RWPE2 (cell line): ENCODE results near the gene CACNA2D1.
"Not testable (repeated sequence)": the region's sequence is repeated elsewhere in the genome, so short reads cannot be mapped to it uniquely, and the experiment has no call there.

Experiments used
- ATAC-seq: fragments of 200-7000 bp; cut with Tn5 transposase; 3 replicates; pipeline ENCODE4 v1.9.1; 2021; ENCODE audit warnings: low read depth
- DNase-seq: peaks from one replicate; pipeline ENCODE4 v3.0.0-alpha.2; 2020; ENCODE audit warnings: low spot score
- H3K27ac ChIP-seq: fragments of 450-650 bp; 2 replicates; pipeline ENCODE4 v1.5.1; 2017; ENCODE audit warnings: mild to moderate bottlenecking; ENCODE audit not compliant: poor library complexity, severe bottlenecking
- H3K27me3 ChIP-seq: fragments of 250-450 bp; sonication (Bioruptor Pico); 2 replicates; pipeline ENCODE4 v1.5.1; 2021; ENCODE audit warnings: mild to moderate bottlenecking, moderate library complexity; ENCODE audit not compliant: insufficient read depth, poor library complexity, severe bottlenecking
- H3K36me3 ChIP-seq: fragments of 250-450 bp; sonication (Bioruptor Pico); 2 replicates; pipeline ENCODE4 v1.5.1; 2020; ENCODE audit warnings: low read depth, mild to moderate bottlenecking, moderate library complexity
- H3K4me1 ChIP-seq: fragments of 250-450 bp; sonication (Bioruptor Pico); 2 replicates; pipeline ENCODE4 v1.5.1; 2021; ENCODE audit warnings: mild to moderate bottlenecking, moderate library complexity; ENCODE audit not compliant: insufficient read depth, poor library complexity, severe bottlenecking
- H3K4me3 ChIP-seq: fragments of 250-450 bp; sonication (Bioruptor Pico); 2 replicates; pipeline ENCODE4 v1.5.1; 2021; ENCODE audit warnings: mild to moderate bottlenecking, moderate library complexity; ENCODE audit not compliant: severe bottlenecking
- H3K9me3 ChIP-seq: fragments of 250-450 bp; sonication (Bioruptor Pico); 2 replicates; pipeline ENCODE4 v1.5.1; 2021; ENCODE audit warnings: mild to moderate bottlenecking, moderate library complexity; ENCODE audit not compliant: severe bottlenecking
- TF ChIP-seq, protein P1 (sequence below): fragments of 450-650 bp; IDR thresholded peaks from one replicate; pipeline ENCODE4 v1.5.1; 2017; ENCODE audit warnings: mild to moderate bottlenecking, moderate library complexity; ENCODE audit not compliant: poor library complexity, severe bottlenecking

Gene CACNA2D1

DNA sequence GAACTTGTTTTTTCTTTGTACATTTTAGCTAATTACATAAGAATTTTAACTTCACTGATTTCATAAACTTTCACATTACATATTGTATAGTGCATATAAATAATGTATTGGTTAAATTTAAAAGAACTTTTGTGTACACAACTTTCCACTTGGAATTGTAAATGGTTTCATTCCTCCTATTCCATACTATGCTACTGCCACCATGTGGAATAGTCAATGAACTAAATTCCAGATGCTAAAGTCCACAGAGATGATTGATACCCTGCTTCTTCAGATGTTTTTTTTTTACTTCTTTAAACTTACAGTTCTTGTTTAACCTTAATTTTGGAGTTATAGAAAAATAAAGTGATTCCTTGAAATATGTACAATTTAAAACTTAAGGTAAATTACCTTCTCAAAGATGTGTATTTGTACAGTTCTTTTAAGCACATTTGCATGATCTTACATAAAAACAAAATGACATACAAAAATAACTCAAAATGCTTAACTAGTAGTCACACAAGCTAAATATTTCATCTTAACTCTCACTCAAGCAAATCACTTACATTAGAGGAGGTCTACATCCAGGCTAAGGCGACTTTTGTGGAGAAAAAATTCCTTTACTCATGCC is 426.1 kb downstream of the CACNA2D1 start:
- ATAC-seq (peak; percentile 48; the same call in 1 of the 3 replicates), DNase-seq (no peak)
- peaks cover 9% of the 10 kb centered on the region for H3K4me1 ChIP-seq
- H3K27ac ChIP-seq, result no peak overlapping the region
- TF ChIP-seq, protein P1, sequence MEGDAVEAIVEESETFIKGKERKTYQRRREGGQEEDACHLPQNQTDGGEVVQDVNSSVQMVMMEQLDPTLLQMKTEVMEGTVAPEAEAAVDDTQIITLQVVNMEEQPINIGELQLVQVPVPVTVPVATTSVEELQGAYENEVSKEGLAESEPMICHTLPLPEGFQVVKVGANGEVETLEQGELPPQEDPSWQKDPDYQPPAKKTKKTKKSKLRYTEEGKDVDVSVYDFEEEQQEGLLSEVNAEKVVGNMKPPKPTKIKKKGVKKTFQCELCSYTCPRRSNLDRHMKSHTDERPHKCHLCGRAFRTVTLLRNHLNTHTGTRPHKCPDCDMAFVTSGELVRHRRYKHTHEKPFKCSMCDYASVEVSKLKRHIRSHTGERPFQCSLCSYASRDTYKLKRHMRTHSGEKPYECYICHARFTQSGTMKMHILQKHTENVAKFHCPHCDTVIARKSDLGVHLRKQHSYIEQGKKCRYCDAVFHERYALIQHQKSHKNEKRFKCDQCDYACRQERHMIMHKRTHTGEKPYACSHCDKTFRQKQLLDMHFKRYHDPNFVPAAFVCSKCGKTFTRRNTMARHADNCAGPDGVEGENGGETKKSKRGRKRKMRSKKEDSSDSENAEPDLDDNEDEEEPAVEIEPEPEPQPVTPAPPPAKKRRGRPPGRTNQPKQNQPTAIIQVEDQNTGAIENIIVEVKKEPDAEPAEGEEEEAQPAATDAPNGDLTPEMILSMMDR, result peak; percentile 84
- H3K27me3 ChIP-seq, result peaks cover 3% of the 10 kb centered on the region
- no peak overlapping the region for H3K4me3 ChIP-seq
- H3K36me3 ChIP-seq, result no peaks in the 10 kb centered on the region
- H3K9me3 ChIP-seq, result no peaks in the 10 kb centered on the region

DNA sequence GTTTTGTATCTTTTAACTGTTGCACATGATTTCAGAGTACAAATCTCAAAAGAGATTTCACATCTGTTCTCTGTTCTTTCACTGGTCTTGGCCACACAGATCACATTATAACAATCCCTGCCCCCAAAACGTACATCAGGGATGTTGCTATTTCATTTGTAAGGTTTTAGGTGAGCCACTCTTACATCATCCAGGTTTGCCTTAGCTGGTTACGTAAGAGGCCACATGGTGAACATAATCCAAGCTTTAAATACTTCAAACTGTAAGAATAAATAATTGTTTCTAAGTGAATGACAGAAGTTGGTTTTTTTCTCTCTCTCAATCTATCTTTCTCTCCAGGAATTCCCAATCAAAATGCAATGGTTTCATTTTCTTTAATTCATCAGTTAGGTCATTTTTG is 427.8 kb downstream of the CACNA2D1 start:
- ATAC-seq (0 out of 3 replicates have a peak, but pooled peaks have one; percentile 35), DNase-seq (no peak)
- no peaks in the 10 kb centered on the region for H3K9me3 ChIP-seq
- TF ChIP-seq, protein P1, result no peak
- H3K4me1 ChIP-seq, result peaks cover 9% of the 10 kb centered on the region
- no peak overlapping the region for H3K4me3 ChIP-seq
- H3K36me3 ChIP-seq, result no peaks in the 10 kb centered on the region
- H3K27me3 ChIP-seq, result no peaks in the 10 kb centered on the region
- H3K27ac ChIP-seq, result no peak overlapping the region

DNA sequence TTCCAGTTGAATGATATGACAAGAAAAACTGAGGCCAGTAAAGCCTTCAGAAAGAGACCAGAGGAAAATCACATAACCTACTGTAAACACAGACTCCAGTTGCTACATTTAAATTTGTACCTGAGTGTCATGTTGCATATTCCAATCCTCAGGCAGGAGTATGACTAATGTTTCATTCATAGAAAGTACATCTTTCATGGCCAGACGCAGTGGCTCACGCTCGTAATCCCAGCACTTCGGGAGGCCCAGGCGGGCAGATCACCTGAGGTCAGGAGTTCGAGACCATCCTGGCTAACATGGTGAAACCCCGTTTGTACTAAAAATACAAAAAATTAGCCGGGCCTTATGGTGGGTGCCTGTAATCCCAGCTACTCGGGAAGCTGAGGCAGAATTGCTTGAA is 429.0 kb downstream of the CACNA2D1 start:
- not testable (repeated sequence) for H3K4me1 ChIP-seq, H3K9me3 ChIP-seq, H3K36me3 ChIP-seq, H3K4me3 ChIP-seq, H3K27ac ChIP-seq, H3K27me3 ChIP-seq, DNase-seq
- ATAC-seq, result peak; percentile 90

DNA sequence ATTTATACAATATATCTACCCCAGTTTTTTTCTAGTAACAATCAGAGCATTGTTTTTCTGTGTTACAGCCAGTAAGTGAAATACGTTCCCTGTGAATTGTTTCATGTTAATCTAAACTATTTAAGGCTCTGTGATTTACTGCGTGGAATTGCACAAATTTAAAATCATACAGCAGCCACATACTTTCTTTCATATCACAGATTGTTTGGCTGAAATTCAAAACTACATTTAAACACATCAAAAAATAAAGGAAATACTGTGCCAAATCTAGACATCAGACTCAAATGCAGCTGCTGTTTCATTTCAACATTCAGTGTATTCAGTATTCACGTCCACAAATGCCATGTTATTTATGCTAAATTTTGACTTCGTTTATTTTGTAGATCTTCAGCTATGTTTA is 431.1 kb downstream of the CACNA2D1 start:
- ATAC-seq, result no peak
- Histone ChIP-seq H3K9me3 (no peaks in the 10 kb centered on the region), H3K36me3 (no peaks in the 10 kb centered on the region), H3K4me3 (no peak overlapping the region), H3K4me1 (peaks cover 9% of the 10 kb centered on the region), H3K27me3 (no peaks in the 10 kb centered on the region), H3K27ac (no peak overlapping the region)
- TF ChIP-seq, protein P1, result no peak
- no peak for DNase-seq

DNA sequence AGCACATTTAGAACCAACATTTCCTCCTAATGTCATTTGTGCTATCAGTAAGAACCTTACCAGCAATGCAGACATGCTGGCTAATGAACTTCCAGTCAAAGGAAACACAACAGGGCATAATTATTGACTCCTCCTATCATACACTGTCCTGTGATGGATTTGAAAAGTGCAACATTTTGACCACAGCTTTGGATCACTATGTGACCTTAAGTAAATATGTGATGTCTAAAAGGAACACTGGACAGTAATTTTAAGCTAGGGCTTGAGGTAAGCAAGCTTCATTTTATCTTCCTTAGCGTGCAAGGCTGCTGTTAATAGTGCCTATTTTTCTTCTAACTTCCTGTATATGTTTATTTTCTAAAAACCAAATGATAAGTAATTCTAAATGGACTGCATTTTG is 433.2 kb downstream of the CACNA2D1 start:
- Histone ChIP-seq H3K4me1 (peaks cover under 1% of the 10 kb centered on the region), H3K4me3 (no peak overlapping the region), H3K36me3 (no peaks in the 10 kb centered on the region), H3K9me3 (no peaks in the 10 kb centered on the region), H3K27me3 (no peaks in the 10 kb centered on the region), H3K27ac (no peak overlapping the region)
- DNase-seq (no peak), ATAC-seq (no peak)
- TF ChIP-seq, protein P1, result no peak
